Measurements from ENCODE around the gene SLC22A23.
"Not testable (repeated sequence)": the region's sequence is repeated elsewhere in the genome, so short reads cannot be mapped to it uniquely, and the experiment has no call there.

Gene SLC22A23

GRCh38 chr6:3251462-3252314, 205.2 kb downstream of the SLC22A23 start:
- H3K4me3 ChIP-seq (ENCODE audit: low read depth, low read length) = no peak overlapping the region
- no peaks in the 10 kb centered on the region for H3K79me2 ChIP-seq (ENCODE audit: control insufficient read depth, insufficient read depth, low read length, unreplicated experiment)
- no peak overlapping the region for H3K27ac ChIP-seq (ENCODE audit: low read depth, low read length)
- H2AFZ ChIP-seq (ENCODE audit: low read length, unreplicated experiment) = no peak overlapping the region
- peaks cover 3% of the 10 kb centered on the region; the same call in 1 of the 2 replicates for H3K27me3 ChIP-seq (ENCODE audit: insufficient read depth, low read length)
- peaks cover 16% of the 10 kb centered on the region for H3K4me1 ChIP-seq (ENCODE audit: control insufficient read depth, insufficient read depth, low read length, unreplicated experiment)
- H3K36me3 ChIP-seq (ENCODE audit: insufficient read depth, low read length) = no peaks in the 10 kb centered on the region

- Histone ChIP-seq H3K36me3 (ENCODE audit: insufficient read depth, low read length) (no peaks in the 10 kb centered on the region), H2AFZ (ENCODE audit: low read length, unreplicated experiment) (no peak overlapping the region), H3K4me3 (ENCODE audit: low read depth, low read length) (no peak overlapping the region), H3K27ac (ENCODE audit: low read depth, low read length) (no peak overlapping the region), H3K79me2 (ENCODE audit: control insufficient read depth, insufficient read depth, low read length, unreplicated experiment) (no peaks in the 10 kb centered on the region), H3K27me3 (ENCODE audit: insufficient read depth, low read length) (no peaks in the 10 kb centered on the region; the same call in 1 of the 2 replicates), H3K4me1 (ENCODE audit: control insufficient read depth, insufficient read depth, low read length, unreplicated experiment) (peaks cover 16% of the 10 kb centered on the region)
Observed at GRCh38 chr6:3250231-3250675, 206.6 kb downstream of the SLC22A23 start.

GRCh38 chr6:3249821-3250220, 207.0 kb downstream of the SLC22A23 start:
- Histone ChIP-seq H3K4me1 (ENCODE audit: control insufficient read depth, insufficient read depth, low read length, unreplicated experiment) (peaks cover 16% of the 10 kb centered on the region), H3K36me3 (ENCODE audit: insufficient read depth, low read length) (no peaks in the 10 kb centered on the region), H3K27me3 (ENCODE audit: insufficient read depth, low read length) (no peaks in the 10 kb centered on the region; the same call in 1 of the 2 replicates), H3K4me3 (ENCODE audit: low read depth, low read length) (no peak overlapping the region), H3K79me2 (ENCODE audit: control insufficient read depth, insufficient read depth, low read length, unreplicated experiment) (no peaks in the 10 kb centered on the region), H3K27ac (ENCODE audit: low read depth, low read length) (no peak overlapping the region), H2AFZ (ENCODE audit: low read length, unreplicated experiment) (no peak overlapping the region)

- H3K4me1 ChIP-seq (ENCODE audit: control insufficient read depth, insufficient read depth, low read length, unreplicated experiment) = peaks cover 16% of the 10 kb centered on the region
- no peak overlapping the region for H3K27ac ChIP-seq (ENCODE audit: low read depth, low read length)
- H2AFZ ChIP-seq (ENCODE audit: low read length, unreplicated experiment) = peak overlapping the region; percentile 22
- H3K36me3 ChIP-seq (ENCODE audit: insufficient read depth, low read length) = no peaks in the 10 kb centered on the region
- peak overlapping the region; percentile 71 for H3K4me3 ChIP-seq (ENCODE audit: low read depth, low read length)
- peaks cover 12% of the 10 kb centered on the region for H3K27me3 ChIP-seq (ENCODE audit: insufficient read depth, low read length)
- no peaks in the 10 kb centered on the region for H3K79me2 ChIP-seq (ENCODE audit: control insufficient read depth, insufficient read depth, low read length, unreplicated experiment)
Observed at GRCh38 chr6:3247255-3248146, 209.3 kb downstream of the SLC22A23 start.

GRCh38 chr6:3245216-3245615, 211.6 kb downstream of the SLC22A23 start:
- Histone ChIP-seq H3K79me2 (ENCODE audit: control insufficient read depth, insufficient read depth, low read length, unreplicated experiment) (no peaks in the 10 kb centered on the region), H3K36me3 (ENCODE audit: insufficient read depth, low read length) (no peaks in the 10 kb centered on the region), H3K4me1 (ENCODE audit: control insufficient read depth, insufficient read depth, low read length, unreplicated experiment) (peaks cover 16% of the 10 kb centered on the region), H3K27me3 (ENCODE audit: insufficient read depth, low read length) (peaks cover 15% of the 10 kb centered on the region), H3K27ac (ENCODE audit: low read depth, low read length) (no peak overlapping the region), H2AFZ (ENCODE audit: low read length, unreplicated experiment) (no peak overlapping the region), H3K4me3 (ENCODE audit: low read depth, low read length) (no peak overlapping the region)

GRCh38 chr6:3244832-3245161, 212.1 kb downstream of the SLC22A23 start:
- not testable (repeated sequence) for H2AFZ ChIP-seq (ENCODE audit: low read length, unreplicated experiment); H3K4me3 ChIP-seq (ENCODE audit: low read depth, low read length); H3K36me3 ChIP-seq (ENCODE audit: insufficient read depth, low read length); H3K79me2 ChIP-seq (ENCODE audit: control insufficient read depth, insufficient read depth, low read length, unreplicated experiment); H3K27ac ChIP-seq (ENCODE audit: low read depth, low read length)
- Histone ChIP-seq H3K27me3 (ENCODE audit: insufficient read depth, low read length) (peaks cover 17% of the 10 kb centered on the region), H3K4me1 (ENCODE audit: control insufficient read depth, insufficient read depth, low read length, unreplicated experiment) (peaks cover 16% of the 10 kb centered on the region)

- Histone ChIP-seq H3K4me1 (ENCODE audit: control insufficient read depth, insufficient read depth, low read length, unreplicated experiment) (peaks cover 16% of the 10 kb centered on the region), H2AFZ (ENCODE audit: low read length, unreplicated experiment) (no peak overlapping the region), H3K27ac (ENCODE audit: low read depth, low read length) (no peak overlapping the region), H3K36me3 (ENCODE audit: insufficient read depth, low read length) (no peaks in the 10 kb centered on the region), H3K79me2 (ENCODE audit: control insufficient read depth, insufficient read depth, low read length, unreplicated experiment) (no peaks in the 10 kb centered on the region), H3K27me3 (ENCODE audit: insufficient read depth, low read length) (peaks cover 22% of the 10 kb centered on the region), H3K4me3 (ENCODE audit: low read depth, low read length) (no peak overlapping the region)
Observed at GRCh38 chr6:3244003-3244831, 212.6 kb downstream of the SLC22A23 start.

GRCh38 chr6:3242768-3243167, 214.1 kb downstream of the SLC22A23 start:
- Histone ChIP-seq H3K4me3 (ENCODE audit: low read depth, low read length) (no peak overlapping the region), H3K79me2 (ENCODE audit: control insufficient read depth, insufficient read depth, low read length, unreplicated experiment) (no peaks in the 10 kb centered on the region), H3K27ac (ENCODE audit: low read depth, low read length) (no peak overlapping the region), H2AFZ (ENCODE audit: low read length, unreplicated experiment) (no peak overlapping the region), H3K27me3 (ENCODE audit: insufficient read depth, low read length) (peaks cover 27% of the 10 kb centered on the region), H3K36me3 (ENCODE audit: insufficient read depth, low read length) (no peaks in the 10 kb centered on the region), H3K4me1 (ENCODE audit: control insufficient read depth, insufficient read depth, low read length, unreplicated experiment) (peaks cover 8% of the 10 kb centered on the region)

GRCh38 chr6:3241745-3242144, 215.1 kb downstream of the SLC22A23 start:
- not testable (repeated sequence) for H3K27ac ChIP-seq (ENCODE audit: low read depth, low read length); H3K79me2 ChIP-seq (ENCODE audit: control insufficient read depth, insufficient read depth, low read length, unreplicated experiment); H3K4me1 ChIP-seq (ENCODE audit: control insufficient read depth, insufficient read depth, low read length, unreplicated experiment); H3K4me3 ChIP-seq (ENCODE audit: low read depth, low read length); H3K36me3 ChIP-seq (ENCODE audit: insufficient read depth, low read length); H2AFZ ChIP-seq (ENCODE audit: low read length, unreplicated experiment)
- peaks cover 31% of the 10 kb centered on the region for H3K27me3 ChIP-seq (ENCODE audit: insufficient read depth, low read length)

- no peak overlapping the region for H3K27ac ChIP-seq (ENCODE audit: low read depth, low read length)
- H3K4me1 ChIP-seq (ENCODE audit: control insufficient read depth, insufficient read depth, low read length, unreplicated experiment) = no peaks in the 10 kb centered on the region
- H3K79me2 ChIP-seq (ENCODE audit: control insufficient read depth, insufficient read depth, low read length, unreplicated experiment) = no peaks in the 10 kb centered on the region
- peaks cover 40% of the 10 kb centered on the region for H3K27me3 ChIP-seq (ENCODE audit: insufficient read depth, low read length)
- no peak overlapping the region for H2AFZ ChIP-seq (ENCODE audit: low read length, unreplicated experiment)
- no peaks in the 10 kb centered on the region for H3K36me3 ChIP-seq (ENCODE audit: insufficient read depth, low read length)
- H3K4me3 ChIP-seq (ENCODE audit: low read depth, low read length) = no peak overlapping the region
Observed at GRCh38 chr6:3240595-3240994, 216.3 kb downstream of the SLC22A23 start.

Measured in ACC112 (cell line).